K562 (cell line): ENCODE data around the gene MOB1A. TPM values are rescaled to one million over a fixed set of nuclear protein-coding genes. Genes with fewer than 3 reads are reported as not detected.
A peak's percentile ranks its signal among the peaks of the same experiment; 100 is the strongest.

ENCODE experiments used
- CBX2 ChIP-seq: fragments of 200-600 bp; sonication (generic); IDR thresholded peaks from one replicate; pipeline ENCODE4 v1.6.1; 2012; ENCODE audit warnings: mild to moderate bottlenecking, low read length, inconsistent platforms; ENCODE audit not compliant: insufficient read depth, poor library complexity, severe bottlenecking
- E2F8 ChIP-seq: fragments of 450-650 bp; IDR thresholded peaks from 2 replicates; pipeline ENCODE4 v1.7.1; 2018; ENCODE audit warnings: mild to moderate bottlenecking, low read depth; ENCODE audit not compliant: partially characterized antibody
- EWSR1 ChIP-seq: fragments of 450-650 bp; IDR thresholded peaks from 2 replicates; pipeline ENCODE4 v1.6.1; 2018; ENCODE audit warnings: borderline replicate concordance, mild to moderate bottlenecking, low read depth, moderate library complexity; ENCODE audit not compliant: partially characterized antibody
- JUNB ChIP-seq: fragments of 450-650 bp; formaldehyde crosslinking; conservative IDR thresholded peaks from 2 replicates; pipeline ENCODE4 v1.4.0; 2020; ENCODE audit warnings: mild to moderate bottlenecking
- MAZ ChIP-seq, 2 experiments: fragments of 450-650 bp in 1 of 2; sonication (generic) in 1 of 2; formaldehyde crosslinking; IDR thresholded peaks in 1 of 2; conservative IDR thresholded peaks in 1 of 2; 2 replicates each; pipeline versions ENCODE4 v1.4.0 to v1.5.0; 2020; ENCODE audit warnings: mild to moderate bottlenecking in 1 of 2, missing genetic modification reagents in 1 of 2
- TOE1 ChIP-seq, 2 experiments: fragments of 450-650 bp in 1 of 2; sonication (generic) in 1 of 2; formaldehyde crosslinking in 1 of 2; IDR thresholded peaks; 2 replicates each; pipeline versions ENCODE4 v1.7.1 to v1.8.0; 2016 to 2022; ENCODE audit warnings: borderline replicate concordance in 2 of 2, mild to moderate bottlenecking in 2 of 2, antibody characterized with exemption in 1 of 2, inconsistent platforms in 1 of 2, low read depth in 1 of 2, missing genetic modification reagents in 1 of 2, moderate library complexity in 1 of 2
- XRCC5 ChIP-seq: fragments of 200-400 bp; formaldehyde crosslinking; IDR thresholded peaks from 2 replicates; pipeline ENCODE4 v1.6.1; 2017; ENCODE audit warnings: low read depth, mild to moderate bottlenecking, low read length
- YY1 ChIP-seq, 3 experiments: IDR thresholded peaks; 2 replicates each; pipeline ENCODE4 v1.6.1; 2011; ENCODE audit warnings: low read length in 2 of 3, mild to moderate bottlenecking in 2 of 3, moderate library complexity in 2 of 3, borderline replicate concordance in 1 of 3, control low read depth in 1 of 3, low read depth in 1 of 3; ENCODE audit not compliant: insufficient read depth in 3 of 3, insufficient replicate concordance in 2 of 3, control insufficient read depth in 1 of 3, insufficient read length in 1 of 3; ENCODE audit errors: extremely low read depth in 1 of 3
- ZBTB7A ChIP-seq: IDR thresholded peaks from 2 replicates; pipeline ENCODE4 v1.6.1; 2011; ENCODE audit warnings: low read depth, mild to moderate bottlenecking, low read length, moderate library complexity, borderline replicate concordance; ENCODE audit not compliant: control insufficient read depth
- ZC3H4 ChIP-seq: sonication (generic); formaldehyde crosslinking; IDR thresholded peaks from 2 replicates; pipeline ENCODE4 v1.9.0; 2021; ENCODE audit warnings: missing genetic modification reagents, borderline replicate concordance
- ZFX ChIP-seq: sonication (generic); formaldehyde crosslinking; IDR thresholded peaks from 2 replicates; pipeline ENCODE4 v1.8.0; 2022; ENCODE audit warnings: mild to moderate bottlenecking, missing genetic modification reagents, moderate library complexity
- ZNF518B ChIP-seq: fragments of 250-450 bp; sonication (Bioruptor Pico); IDR thresholded peaks from 2 replicates; pipeline ENCODE4 v1.5.0; 2021; ENCODE audit warnings: mild to moderate bottlenecking, moderate library complexity
- ZNF778 ChIP-seq: fragments of 450-650 bp; formaldehyde crosslinking; IDR thresholded peaks from 2 replicates; pipeline ENCODE4 v1.4.0; 2020; ENCODE audit warnings: mild to moderate bottlenecking, moderate library complexity
- polyA plus RNA-seq, 8 experiments: library from polyadenylated mRNA; depleted of rRNA in 4 of 8; stranded (reverse) in 5 of 8; unstranded in 3 of 8; fragments of >200 nt; fragmentation: Nextera tagmentation in 2 of 8; fragmentation: Illumina TruSeq in 1 of 8; extraction: Ambion mirVana in 2 of 8; extraction: Trizol in 1 of 8; gene quantifications; 2 replicates each; pipeline versions ENCODE4 v1.2.1 to v1.2.3, GENCODE V29; 2011 to 2014; ENCODE audit warnings: inconsistent platforms in 1 of 8, missing spikeins in 1 of 8
- total RNA-seq, 7 experiments: library from RNA; depleted of rRNA in 6 of 7; stranded (reverse); fragments of >200 nt in 6 of 7; fragmentation: Illumina TruSeq in 2 of 7; extraction: Trizol in 2 of 7; gene quantifications; 2 replicates each; pipeline versions ENCODE4 v1.2.1 to v1.2.3, GENCODE V29; 2011 to 2021; ENCODE audit warnings: low replicate concordance in 1 of 7

Gene MOB1A
- total and polyA plus RNA-seq, 9 of the 15 experiments (the other 6 are each of a cell fraction or from before 2014, with no cell fraction given), result 24.8 to 100 (median 60.2) TPM

- TF ChIP-seq ZNF518B (no peak), EWSR1 (no peak), ZC3H4 (CRISPR knock-in tag) (no peak), XRCC5 (peak; percentile 72), ZFX (CRISPR knock-in tag) (peak; percentile 86), ZNF778 (no peak), E2F8 (peak; percentile 87), TOE1 (IDR thresholded peaks at IDR 0.05; ENCODE audit: borderline replicate concordance) (peak; percentile 78), TOE1 (CRISPR knock-in tag; IDR thresholded peaks at IDR 0.05; ENCODE audit: borderline replicate concordance, low read depth) (no peak), ZBTB7A (peak; percentile 68; the same call in 1 of the 2 replicates), JUNB (CRISPR knock-in tag) (no peak), CBX2 (no peak), YY1 (IDR thresholded peaks at IDR 0.05; ENCODE audit: borderline replicate concordance in 1 of 3, control insufficient read depth in 1 of 3, extremely low read depth in 1 of 3, insufficient read depth in 3 of 3, insufficient read length in 1 of 3, insufficient replicate concordance in 2 of 3, low read depth in 1 of 3, low read length in 2 of 3) (peak; percentile 82 to 94 (median 90)), MAZ (CRISPR knock-in tag; conservative IDR thresholded peaks at IDR 0.05 in 1 of 2, IDR thresholded peaks at IDR 0.05 in 1 of 2) (peak; percentile 83 to 96)
These were observed 58.5 kb downstream of the MOB1A start (continued) for GRCh38 chr2:74119912-74120825.
